T-helper 22 cell (primary cell): ENCODE measurements around the gene PPIE.
"Not testable (repeated sequence)": the region's sequence is repeated elsewhere in the genome, so short reads cannot be mapped to it uniquely, and the experiment has no call there.

Experiments
- DNase-seq: peaks from one replicate; pipeline ENCODE4 v3.0.0-alpha.2; 2020; ENCODE audit warnings: low read depth

Gene PPIE

GRCh38 chr1:39777896-39778295 lies 39.2 kb downstream of the PPIE start:
- not testable (repeated sequence) for DNase-seq

GRCh38 chr1:39778463-39779099 lies 39.9 kb downstream of the PPIE start:
- not testable (repeated sequence) for DNase-seq

DNA sequence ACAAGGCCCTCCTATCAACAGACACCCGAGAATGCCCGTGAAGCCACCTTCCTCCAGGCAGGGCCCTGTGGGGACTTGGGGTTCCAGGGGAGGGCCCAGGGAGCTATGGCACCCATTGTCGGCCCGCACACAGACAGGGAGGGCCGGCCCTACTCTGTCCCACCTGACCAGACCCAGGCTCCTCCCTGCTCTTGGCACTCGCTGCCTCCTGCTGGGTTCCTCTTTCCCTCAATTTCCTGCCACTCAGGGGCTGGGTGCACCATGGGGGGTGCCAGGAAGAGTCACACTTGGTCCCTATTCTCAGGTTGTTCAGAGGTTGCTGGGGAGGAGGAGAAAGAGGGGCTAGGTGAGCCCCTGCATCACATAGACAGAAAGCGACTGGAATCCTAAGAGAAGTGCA lies 40.5 kb downstream of the PPIE start:
- DNase-seq, result no peak

- DNase-seq, result no peak
Measured at GRCh38 chr1:39779821-39780220, 41.1 kb downstream of the PPIE start.

- DNase-seq, result no peak
Measured at GRCh38 chr1:39781349-39781715, 42.6 kb downstream of the PPIE start.

- no peak for DNase-seq
Measured at GRCh38 chr1:39782103-39782502, 43.4 kb downstream of the PPIE start.

DNA sequence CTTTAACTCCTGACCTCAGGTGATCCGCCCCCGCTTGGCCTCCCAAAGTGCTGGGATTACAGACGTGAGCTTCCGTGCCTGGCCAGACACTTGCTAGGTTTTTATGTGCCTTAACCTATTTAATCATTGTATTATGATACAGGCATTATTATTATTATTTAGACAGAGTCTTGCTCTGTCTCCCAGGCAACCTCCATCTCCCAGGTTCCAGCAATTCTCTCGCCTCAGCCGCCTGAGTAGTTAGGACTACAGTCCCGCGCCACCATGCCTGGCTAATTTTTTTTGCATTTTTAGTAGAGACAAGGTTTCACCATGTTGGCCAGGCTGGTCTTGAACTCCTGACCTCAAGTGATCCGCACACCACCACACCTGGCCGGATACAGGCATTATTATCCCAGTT lies 44.0 kb downstream of the PPIE start:
- not testable (repeated sequence) for DNase-seq

DNA sequence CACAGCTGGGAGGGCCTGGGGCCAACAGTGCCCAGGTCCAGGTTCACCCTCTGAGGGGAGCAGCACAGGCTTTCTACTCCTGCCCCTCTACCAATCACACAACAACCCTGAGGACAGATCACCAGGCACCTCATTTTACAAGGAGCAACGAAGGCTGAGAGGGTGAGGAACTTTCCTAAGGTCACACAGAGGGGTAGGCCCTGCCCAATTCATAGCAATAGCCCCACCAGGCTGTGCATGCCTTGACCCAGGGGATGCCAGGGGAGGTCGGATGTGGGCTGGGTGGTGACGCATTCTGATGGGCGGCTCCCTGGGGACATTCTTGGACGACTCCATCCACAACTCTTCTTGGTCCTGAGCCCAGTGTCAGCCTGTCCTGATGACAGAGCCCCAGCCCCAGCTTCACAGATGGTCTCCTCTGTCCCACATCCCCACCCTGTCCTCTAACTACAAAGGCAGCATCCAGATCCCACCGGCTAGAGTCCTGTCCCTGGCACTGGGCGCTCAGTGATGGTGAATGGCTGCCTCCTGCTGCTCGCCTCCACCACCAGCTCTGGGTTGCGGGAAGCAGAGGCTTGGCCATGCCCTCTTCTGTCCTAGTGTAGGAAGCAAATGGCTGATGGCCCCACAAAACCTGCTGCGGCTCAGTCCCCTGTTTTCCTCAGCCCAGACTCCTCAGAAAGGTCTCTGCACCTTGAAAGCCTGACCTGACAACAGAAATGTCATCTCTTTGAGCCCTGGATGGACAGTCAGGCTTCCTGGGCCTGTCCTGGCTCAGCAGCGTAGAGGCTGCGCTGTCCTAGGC lies 47.8 kb downstream of the PPIE start:
- DNase-seq, result not testable (repeated sequence)

- DNase-seq, result not testable (repeated sequence)
Measured at GRCh38 chr1:39787108-39787375, 48.4 kb downstream of the PPIE start.

- no peak for DNase-seq
Measured at GRCh38 chr1:39787468-39787867, 48.8 kb downstream of the PPIE start.

DNA sequence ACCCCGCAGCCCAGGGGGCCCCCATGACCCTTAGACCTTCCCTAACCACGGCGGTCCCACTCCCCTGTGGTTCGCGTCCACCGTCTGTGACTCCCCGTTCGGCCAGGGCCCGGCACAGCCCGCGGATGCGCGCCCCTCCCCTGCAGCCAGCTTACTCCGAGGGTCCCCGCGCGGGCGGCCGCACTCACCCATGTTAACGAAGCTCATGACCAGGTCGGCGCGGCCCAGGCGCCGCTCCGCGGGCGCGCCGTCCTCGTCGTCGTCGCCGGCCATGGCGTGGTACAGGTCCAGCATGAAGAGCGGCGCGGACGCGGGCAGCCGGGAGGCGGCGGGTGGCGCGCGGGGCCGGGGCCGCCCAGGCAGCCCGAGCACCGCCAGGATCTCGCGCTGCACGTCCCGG lies 49.3 kb downstream of the PPIE start:
- not testable (repeated sequence) for DNase-seq

DNA sequence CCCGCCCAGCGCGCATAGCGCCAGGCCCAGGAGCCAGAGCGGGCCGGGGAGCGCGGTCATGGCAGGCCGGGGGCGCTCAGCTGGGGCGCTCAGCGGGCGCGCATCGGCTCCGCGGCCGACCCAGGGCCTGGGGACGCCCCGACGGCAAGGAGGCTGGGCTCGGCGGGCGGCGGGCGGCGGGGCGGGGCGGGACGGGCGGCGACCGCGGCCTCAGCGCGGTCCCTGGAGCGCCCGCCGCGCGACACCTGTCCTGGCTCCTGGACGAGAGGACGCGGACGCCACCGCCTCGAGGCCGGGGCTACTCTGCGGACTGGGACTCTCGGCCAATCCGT lies 49.7 kb downstream of the PPIE start:
- DNase-seq, result no peak

DNA sequence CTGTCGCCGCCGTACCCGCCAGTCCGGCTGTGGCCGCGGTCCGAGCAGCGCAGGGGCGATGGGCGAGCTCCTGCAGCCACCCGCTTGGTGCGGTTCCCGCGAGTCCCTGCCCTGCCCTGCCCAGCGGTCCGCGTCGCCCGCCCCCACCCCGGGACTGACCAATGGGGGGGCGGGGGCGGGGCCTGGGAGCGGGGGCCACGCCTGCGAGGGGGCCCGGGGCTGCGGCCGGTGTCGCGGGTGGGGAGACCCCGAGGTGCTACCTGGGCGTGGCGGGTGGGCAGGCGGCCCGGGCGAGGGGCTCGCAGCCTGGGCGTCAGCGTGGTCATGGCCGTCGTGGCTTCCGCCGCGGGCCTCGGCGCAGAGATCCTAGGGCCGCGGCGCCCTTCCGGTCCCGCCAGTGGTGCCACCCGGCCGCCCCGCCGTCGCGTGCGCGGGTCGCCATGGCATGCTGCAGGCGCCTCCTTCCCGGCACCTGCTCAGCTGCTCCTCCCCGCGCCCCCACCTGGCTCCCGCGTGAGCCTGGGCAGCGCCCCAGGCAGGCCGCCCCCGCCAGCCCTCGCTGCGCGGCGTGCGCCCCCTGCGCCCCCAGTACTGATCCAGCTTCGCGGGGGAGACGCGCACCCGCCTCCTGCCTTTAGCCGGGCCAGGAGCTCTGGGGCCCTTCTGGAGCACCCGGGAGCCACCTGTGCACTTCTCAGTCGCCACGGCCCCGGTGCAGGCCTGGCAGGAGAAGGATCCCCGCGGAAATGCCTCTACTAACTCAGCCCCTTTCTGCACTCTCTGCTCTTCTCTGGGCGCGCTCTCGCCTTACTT lies 50.3 kb downstream of the PPIE start, which contains the start of gene BMP8B:
Gene BMP8B, minus strand, starts transcription at position 108 of the 813 bp plus-strand sequence. CDS start 380 bp downstream, outside the sequence.
- peak; percentile 21 for DNase-seq

DNA sequence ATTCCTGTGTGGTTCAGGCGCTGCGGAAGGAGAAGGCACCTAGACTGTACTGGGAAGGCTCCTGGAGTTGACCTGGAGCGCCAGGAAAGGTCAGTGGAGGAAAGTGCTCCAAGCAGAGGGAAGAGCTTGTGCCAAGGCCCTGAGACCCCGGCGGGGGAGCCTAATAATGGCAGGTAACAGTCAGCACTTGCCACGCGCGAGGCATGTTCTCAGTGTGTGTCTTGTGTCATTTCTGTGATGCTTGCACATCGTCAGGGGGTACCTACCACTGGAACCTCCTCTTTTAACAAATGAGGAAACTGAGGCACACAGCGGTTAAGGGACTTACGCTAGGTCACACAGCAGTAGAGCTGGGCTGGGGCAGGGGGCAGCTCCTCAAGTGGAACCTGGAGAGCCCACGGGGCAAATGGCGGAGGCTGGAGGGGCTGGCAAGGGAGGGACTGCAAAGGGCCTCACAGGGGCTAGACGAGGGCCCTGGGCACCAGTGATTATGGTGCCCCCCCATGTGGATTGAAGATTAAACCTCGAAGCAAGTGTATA lies 51.0 kb downstream of the PPIE start:
- DNase-seq, result no peak

DNA sequence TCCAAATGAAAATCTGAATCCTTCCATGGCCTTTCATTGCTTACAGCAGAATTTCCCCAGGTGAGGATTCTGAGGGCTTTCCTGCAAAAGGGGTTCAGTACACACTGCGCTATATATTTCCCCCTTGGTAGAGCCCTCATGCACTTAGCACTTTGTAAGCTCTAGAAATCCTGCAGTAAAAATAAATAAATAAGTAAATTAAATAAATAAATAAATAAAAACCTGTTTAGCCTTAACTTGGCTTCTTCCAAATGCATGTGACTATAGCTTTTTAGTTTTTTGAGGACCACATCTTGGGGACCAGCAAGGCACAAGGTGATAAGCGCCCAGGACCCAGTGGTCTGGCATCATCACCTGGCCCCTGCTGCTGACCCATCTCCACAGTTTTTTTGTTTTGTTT lies 53.2 kb downstream of the PPIE start:
- DNase-seq, result no peak

DNA sequence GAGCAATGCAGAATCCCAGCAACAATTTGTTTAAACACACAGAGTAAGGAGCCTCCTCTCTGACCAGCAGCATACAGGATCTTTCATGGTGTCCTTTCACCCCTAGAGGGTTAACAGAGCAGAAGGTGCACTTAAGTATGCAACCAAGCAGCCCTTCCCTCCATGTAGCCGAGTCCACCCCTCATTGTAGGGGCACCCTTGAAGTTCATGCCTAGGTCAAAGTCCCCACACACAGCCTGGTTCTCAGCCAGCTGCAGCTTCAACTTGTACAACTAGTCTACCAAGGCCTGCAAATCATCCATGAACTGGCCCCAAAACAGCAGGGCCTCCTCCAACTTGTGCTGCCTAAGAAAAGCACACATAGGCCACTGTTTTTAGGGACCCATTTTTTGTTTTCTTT lies 57.0 kb downstream of the PPIE start:
- no peak for DNase-seq

DNA sequence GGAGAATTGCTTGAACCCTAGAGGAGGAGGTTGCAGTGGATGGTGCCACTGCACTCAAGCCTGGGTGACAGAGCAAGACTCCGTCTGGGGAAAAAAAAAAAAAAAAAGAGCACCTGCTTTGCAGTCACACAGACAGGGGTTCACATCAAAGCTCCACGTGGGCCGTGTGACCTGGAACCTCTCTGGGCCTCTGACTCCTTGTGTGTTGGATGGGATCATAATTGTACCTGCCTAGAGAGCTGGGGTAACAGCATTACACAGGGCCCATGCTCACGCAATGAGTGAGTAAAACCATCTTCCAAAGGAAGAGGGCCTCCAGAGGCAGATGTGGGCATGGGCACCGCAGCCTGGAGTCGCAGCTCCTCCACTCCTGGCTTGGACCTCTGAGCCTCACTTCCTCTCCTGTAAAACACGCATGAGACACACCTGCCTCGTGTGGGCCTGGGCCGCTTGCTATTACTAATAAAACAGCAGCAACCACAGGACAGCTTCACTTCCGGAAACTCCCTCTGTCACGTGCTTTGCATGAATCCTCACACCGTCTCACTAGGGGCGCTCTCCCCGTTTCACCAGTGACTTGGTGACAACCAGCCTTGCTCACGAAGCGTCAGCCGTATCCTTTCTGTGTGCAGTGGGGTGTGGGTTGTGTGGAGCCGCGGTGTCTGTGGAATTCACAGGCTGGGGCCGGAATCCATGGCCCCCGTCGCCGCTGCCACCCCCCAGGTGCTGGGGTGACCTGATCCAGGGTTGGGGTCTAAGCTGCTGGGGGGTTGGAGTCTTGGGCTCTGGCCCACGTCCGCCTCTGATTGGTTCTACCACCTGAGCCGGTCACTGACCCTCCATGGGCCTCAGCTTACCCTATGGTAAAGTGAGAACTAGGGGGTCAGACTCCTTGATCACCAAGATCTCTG lies 60.4 kb downstream of the PPIE start:
- peak; percentile 85 for DNase-seq

- DNase-seq, result peak; percentile 42
Measured at GRCh38 chr1:39799770-39800470, 61.2 kb downstream of the PPIE start.

- DNase-seq, result no peak
Measured at GRCh38 chr1:39800471-39800835, 61.8 kb downstream of the PPIE start.

GRCh38 chr1:39802496-39803260 lies 64.0 kb downstream of the PPIE start:
- DNase-seq, result no peak
